Astrocyte (in vitro differentiated cells and primary cell): ENCODE measurements around the gene DAP. TPM values are rescaled to one million over a fixed set of nuclear protein-coding genes. Genes with fewer than 3 reads are reported as not detected.

ENCODE experiments used
- DNase-seq: peaks from one replicate; pipeline ENCODE4 v3.0.0-alpha.2; 2010; ENCODE audit warnings: low read depth
- FAIRE-seq: peaks from 2 replicates; lab custom pipeline; 2011; peaks lifted over from hg19 to GRCh38; lab: Jason Lieb, UNC
- H2AFZ ChIP-seq: 2 replicates; pipeline ENCODE4 v1.6.0; 2012; ENCODE audit warnings: low read depth, low read length, inconsistent platforms
- H3K27ac ChIP-seq: 2 replicates; pipeline ENCODE4 v1.5.1; 2011; ENCODE audit warnings: low read depth, low read length, inconsistent platforms
- H3K27me3 ChIP-seq: 2 replicates; pipeline ENCODE4 v1.6.0; 2011; ENCODE audit warnings: low read length, inconsistent platforms; ENCODE audit not compliant: insufficient read depth
- H3K36me3 ChIP-seq: 2 replicates; pipeline ENCODE4 v1.5.1; 2011; ENCODE audit warnings: low read length, inconsistent platforms; ENCODE audit not compliant: insufficient read depth
- H3K4me1 ChIP-seq: 2 replicates; pipeline ENCODE4 v1.5.1; 2011; ENCODE audit warnings: low read length, inconsistent platforms; ENCODE audit not compliant: insufficient read depth
- H3K4me2 ChIP-seq: 2 replicates; pipeline ENCODE4 v1.6.0; 2012; ENCODE audit warnings: low read length, inconsistent platforms
- H3K4me3 ChIP-seq: 2 replicates; pipeline ENCODE4 v1.5.1; 2011; ENCODE audit warnings: low read depth, mild to moderate bottlenecking, low read length, inconsistent platforms; ENCODE audit not compliant: insufficient read depth
- H3K79me2 ChIP-seq: 2 replicates; pipeline ENCODE4 v1.6.0; 2012; ENCODE audit warnings: mild to moderate bottlenecking, low read length, inconsistent platforms; ENCODE audit not compliant: insufficient read depth
- H3K9ac ChIP-seq: 2 replicates; pipeline ENCODE4 v1.6.0; 2012; ENCODE audit warnings: mild to moderate bottlenecking, low read length, inconsistent platforms
- H3K9me3 ChIP-seq: 2 replicates; pipeline ENCODE4 v1.5.1; 2012; ENCODE audit warnings: low read depth, mild to moderate bottlenecking, low read length, inconsistent platforms; ENCODE audit not compliant: insufficient read depth
- H4K20me1 ChIP-seq: 2 replicates; pipeline ENCODE4 v1.6.0; 2012; ENCODE audit warnings: low read length, inconsistent platforms; ENCODE audit not compliant: insufficient read depth
- H3K27ac Mint-ChIP-seq: one replicate; pipeline ENCODE4 v1.8.0; 2021; ENCODE audit warnings: mild to moderate bottlenecking, mixed read lengths; ENCODE audit not compliant: unreplicated experiment
- H3K27me3 Mint-ChIP-seq: one replicate; pipeline ENCODE4 v1.8.0; 2021; ENCODE audit warnings: low read depth, mixed read lengths; ENCODE audit not compliant: unreplicated experiment
- H3K36me3 Mint-ChIP-seq: one replicate; pipeline ENCODE4 v1.8.0; 2021; ENCODE audit warnings: low read depth, mixed read lengths; ENCODE audit not compliant: unreplicated experiment
- H3K4me1 Mint-ChIP-seq: one replicate; pipeline ENCODE4 v1.8.0; 2021; ENCODE audit warnings: low read depth, mixed read lengths; ENCODE audit not compliant: unreplicated experiment
- H3K4me3 Mint-ChIP-seq: one replicate; pipeline ENCODE4 v1.8.0; 2021; ENCODE audit warnings: mild to moderate bottlenecking, moderate library complexity, mixed read lengths; ENCODE audit not compliant: unreplicated experiment
- H3K9me3 Mint-ChIP-seq: one replicate; pipeline ENCODE4 v1.8.0; 2021; ENCODE audit warnings: mild to moderate bottlenecking, mixed read lengths; ENCODE audit not compliant: unreplicated experiment
- EZH2 ChIP-seq: IDR thresholded peaks from 2 replicates; pipeline ENCODE4 v1.6.1; 2012; ENCODE audit warnings: mild to moderate bottlenecking, low read length, inconsistent platforms; ENCODE audit not compliant: insufficient read depth
- total RNA-seq: library from RNA; stranded (reverse); gene quantifications from 2 replicates; pipeline ENCODE4 v1.2.1, GENCODE V29; 2021
- TF ChIP-seq, protein P1 (sequence below): IDR thresholded peaks from 2 replicates; pipeline ENCODE4 v1.5.1; 2011; ENCODE audit warnings: low read depth, mild to moderate bottlenecking, inconsistent platforms, low read length, moderate library complexity; ENCODE audit not compliant: insufficient read depth

Gene DAP
- total RNA-seq, 1 donor from 2014 or later = 239 TPM

DNA sequence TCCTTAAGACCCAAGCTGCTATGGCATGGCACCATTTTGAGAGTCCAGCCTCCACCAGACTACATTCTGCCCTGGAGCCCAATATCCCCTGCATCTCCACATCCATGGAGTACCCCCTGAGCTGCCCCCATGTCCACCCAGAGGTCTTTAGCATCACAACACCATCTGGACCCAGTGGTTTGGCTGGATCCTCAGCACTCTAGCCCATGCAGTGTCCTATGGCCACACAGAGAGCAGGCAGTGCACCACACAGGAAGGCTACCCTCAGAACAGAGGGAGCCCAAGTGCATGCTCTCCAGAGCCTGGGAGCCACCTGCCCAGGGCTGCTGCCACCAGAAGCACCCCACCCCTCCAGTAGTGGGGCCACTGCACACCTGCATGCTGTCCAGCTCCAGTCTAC lies 18.6 kb upstream of the DAP start:
- TF ChIP-seq, protein P1, sequence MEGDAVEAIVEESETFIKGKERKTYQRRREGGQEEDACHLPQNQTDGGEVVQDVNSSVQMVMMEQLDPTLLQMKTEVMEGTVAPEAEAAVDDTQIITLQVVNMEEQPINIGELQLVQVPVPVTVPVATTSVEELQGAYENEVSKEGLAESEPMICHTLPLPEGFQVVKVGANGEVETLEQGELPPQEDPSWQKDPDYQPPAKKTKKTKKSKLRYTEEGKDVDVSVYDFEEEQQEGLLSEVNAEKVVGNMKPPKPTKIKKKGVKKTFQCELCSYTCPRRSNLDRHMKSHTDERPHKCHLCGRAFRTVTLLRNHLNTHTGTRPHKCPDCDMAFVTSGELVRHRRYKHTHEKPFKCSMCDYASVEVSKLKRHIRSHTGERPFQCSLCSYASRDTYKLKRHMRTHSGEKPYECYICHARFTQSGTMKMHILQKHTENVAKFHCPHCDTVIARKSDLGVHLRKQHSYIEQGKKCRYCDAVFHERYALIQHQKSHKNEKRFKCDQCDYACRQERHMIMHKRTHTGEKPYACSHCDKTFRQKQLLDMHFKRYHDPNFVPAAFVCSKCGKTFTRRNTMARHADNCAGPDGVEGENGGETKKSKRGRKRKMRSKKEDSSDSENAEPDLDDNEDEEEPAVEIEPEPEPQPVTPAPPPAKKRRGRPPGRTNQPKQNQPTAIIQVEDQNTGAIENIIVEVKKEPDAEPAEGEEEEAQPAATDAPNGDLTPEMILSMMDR = no peak
- no peak for TF ChIP-seq EZH2
- no peaks in the 10 kb centered on the region for H3K27me3 ChIP-seq
- Mint-ChIP-seq H3K4me1 (peaks cover 8% of the 10 kb centered on the region), H3K36me3 (no peaks in the 10 kb centered on the region), H3K27me3 (no peaks in the 10 kb centered on the region), H3K9me3 (peaks cover 17% of the 10 kb centered on the region), H3K27ac (no peak overlapping the region), H3K4me3 (no peak overlapping the region)
- H3K4me3 ChIP-seq = no peak overlapping the region
- no peaks in the 10 kb centered on the region for H3K79me2 ChIP-seq
- H3K36me3 ChIP-seq = no peaks in the 10 kb centered on the region
- no peak overlapping the region for H3K27ac ChIP-seq
- H3K9me3 ChIP-seq = no peaks in the 10 kb centered on the region
- no peak overlapping the region for H3K4me2 ChIP-seq
- no peaks in the 10 kb centered on the region for H3K4me1 ChIP-seq
- H3K9ac ChIP-seq = no peak overlapping the region
- no peak overlapping the region for H2AFZ ChIP-seq
- DNase-seq (no peak), FAIRE-seq (no peak)
- no peaks in the 10 kb centered on the region for H4K20me1 ChIP-seq

GRCh38 chr5:10778179-10778910 lies 17.3 kb upstream of the DAP start:
- H3K4me1 ChIP-seq = no peaks in the 10 kb centered on the region
- H2AFZ ChIP-seq = no peak overlapping the region
- no peaks in the 10 kb centered on the region for H4K20me1 ChIP-seq
- no peak overlapping the region for H3K9ac ChIP-seq
- no peak overlapping the region for H3K4me2 ChIP-seq
- DNase-seq (no peak), FAIRE-seq (no peak)
- no peak overlapping the region for H3K4me3 Mint-ChIP-seq
- no peak overlapping the region for H3K27ac ChIP-seq
- H3K79me2 ChIP-seq = no peaks in the 10 kb centered on the region
- H3K4me1 Mint-ChIP-seq = peaks cover 8% of the 10 kb centered on the region
- H3K4me3 ChIP-seq = no peak overlapping the region
- H3K27me3 Mint-ChIP-seq = no peaks in the 10 kb centered on the region
- H3K27me3 ChIP-seq = no peaks in the 10 kb centered on the region
- TF ChIP-seq, protein P1 = no peak
- no peak for TF ChIP-seq EZH2
- no peak overlapping the region for H3K27ac Mint-ChIP-seq
- H3K36me3 ChIP-seq = no peaks in the 10 kb centered on the region
- H3K36me3 Mint-ChIP-seq = no peaks in the 10 kb centered on the region
- H3K9me3 Mint-ChIP-seq = peaks cover 17% of the 10 kb centered on the region
- no peaks in the 10 kb centered on the region for H3K9me3 ChIP-seq

- TF ChIP-seq, protein P1 = no peak
- TF ChIP-seq EZH2 = no peak
- H3K79me2 ChIP-seq = no peaks in the 10 kb centered on the region
- no peak overlapping the region for H2AFZ ChIP-seq
- no peaks in the 10 kb centered on the region for H3K4me1 ChIP-seq
- Mint-ChIP-seq H3K36me3 (no peaks in the 10 kb centered on the region), H3K4me1 (peaks cover 8% of the 10 kb centered on the region), H3K9me3 (peaks cover 11% of the 10 kb centered on the region), H3K4me3 (no peak overlapping the region), H3K27ac (no peak overlapping the region), H3K27me3 (peaks cover 5% of the 10 kb centered on the region)
- H3K27me3 ChIP-seq = no peaks in the 10 kb centered on the region
- no peak overlapping the region for H3K4me3 ChIP-seq
- DNase-seq = no peak
- H3K36me3 ChIP-seq = no peaks in the 10 kb centered on the region
- no peak overlapping the region for H3K9ac ChIP-seq
- no peak for FAIRE-seq
- H3K27ac ChIP-seq = no peak overlapping the region
- no peaks in the 10 kb centered on the region for H4K20me1 ChIP-seq
- no peaks in the 10 kb centered on the region for H3K9me3 ChIP-seq
- H3K4me2 ChIP-seq = no peak overlapping the region
Measured at GRCh38 chr5:10775646-10776045, 14.6 kb upstream of the DAP start.
